GM12892 (cell line): ENCODE data around the gene CDO1.
"Not testable (repeated sequence)": the region's sequence is repeated elsewhere in the genome, so short reads cannot be mapped to it uniquely, and the experiment has no call there.

Experiments used
- DNase-seq: peaks from one replicate; pipeline ENCODE4 v3.0.0; 2011; ENCODE audit not compliant: insufficient read length
- FAIRE-seq: peaks from 2 replicates; lab custom pipeline; 2011; peaks lifted over from hg19 to GRCh38; lab: Jason Lieb, UNC
- POLR2A ChIP-seq: IDR thresholded peaks from 2 replicates; pipeline ENCODE4 v1.6.1; 2011; ENCODE audit warnings: low read depth, low read length, control low read depth
- POLR2AphosphoS5 ChIP-seq: IDR thresholded peaks from 2 replicates; pipeline ENCODE4 v1.6.1; 2011; ENCODE audit warnings: low read depth, low read length, control low read depth
- TAF1 ChIP-seq: IDR thresholded peaks from 2 replicates; pipeline ENCODE4 v1.6.1; 2011; ENCODE audit warnings: low read depth, mild to moderate bottlenecking, control low read depth, low read length, borderline replicate concordance

Gene CDO1

DNA sequence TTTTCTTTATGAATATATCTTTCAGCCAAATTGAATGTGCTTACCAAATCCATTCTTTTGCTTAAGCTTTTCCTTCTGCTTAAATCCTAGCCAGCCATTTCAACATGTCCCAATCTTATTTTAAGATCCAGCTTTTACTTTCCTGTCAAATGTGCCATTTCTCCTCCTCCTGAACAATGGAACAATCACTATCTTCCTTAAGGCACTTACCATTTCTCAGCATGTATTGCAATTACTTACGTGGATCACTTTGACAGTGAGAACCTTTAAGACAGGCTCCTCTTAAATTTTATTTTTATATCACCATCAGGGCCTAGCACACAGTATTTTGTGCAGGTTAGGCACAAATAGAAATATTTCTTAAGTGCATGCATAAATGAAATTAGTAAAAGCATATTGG lies 4.4 kb upstream of the CDO1 start:
- TF ChIP-seq POLR2A (no peak), TAF1 (no peak), POLR2AphosphoS5 (no peak)
- FAIRE-seq = no peak

GRCh38 chr5:115818821-115819220 lies 2.4 kb upstream of the CDO1 start:
- no peak for FAIRE-seq
- no peak for TF ChIP-seq TAF1
- TF ChIP-seq POLR2AphosphoS5 = no peak
- TF ChIP-seq POLR2A = no peak
- DNase-seq = no peak

More for the DNA sequence above, 4.4 kb upstream of the CDO1 start:
- DNase-seq = no peak

GRCh38 chr5:115817386-115817785 lies 927 bp upstream of the CDO1 start:
- DNase-seq = no peak
- TF ChIP-seq POLR2A = no peak
- no peak for TF ChIP-seq POLR2AphosphoS5
- no peak for TF ChIP-seq TAF1
- FAIRE-seq = no peak

DNA sequence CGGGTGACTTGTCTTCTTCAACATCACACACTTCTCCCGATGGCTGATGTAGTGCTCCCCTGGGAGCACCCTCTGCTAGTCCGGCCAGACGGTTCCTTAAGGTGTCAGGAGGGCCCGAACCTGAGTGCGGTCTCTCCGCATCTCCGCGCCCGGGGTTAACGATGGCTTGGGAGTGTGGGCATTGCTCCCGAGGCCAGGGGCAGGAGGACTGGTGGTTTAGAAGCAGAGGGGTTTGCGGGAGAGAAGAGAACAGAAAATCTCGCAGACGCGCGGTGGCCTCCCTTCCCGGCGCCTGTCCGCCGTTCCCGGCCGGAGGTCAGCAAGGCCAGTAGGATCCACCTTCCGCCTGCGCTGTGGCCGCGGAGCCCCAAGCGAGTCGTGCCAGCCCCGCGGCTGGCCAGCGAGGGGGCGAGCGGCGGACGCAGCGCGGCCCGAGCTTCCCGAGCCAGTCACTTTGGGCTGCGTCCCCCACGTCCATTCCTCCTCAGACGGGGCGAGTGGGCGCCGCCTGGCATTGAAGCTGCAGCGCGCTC lies 700 bp downstream of the CDO1 start:
- TF ChIP-seq TAF1 (no peak), POLR2AphosphoS5 (no peak), POLR2A (no peak)
- no peak for DNase-seq
- FAIRE-seq = no peak

GRCh38 chr5:115815006-115815692 lies 1.3 kb downstream of the CDO1 start:
- DNase-seq = no peak
- no peak for TF ChIP-seq TAF1
- TF ChIP-seq POLR2AphosphoS5 = no peak
- TF ChIP-seq POLR2A = no peak
- no peak for FAIRE-seq

DNA sequence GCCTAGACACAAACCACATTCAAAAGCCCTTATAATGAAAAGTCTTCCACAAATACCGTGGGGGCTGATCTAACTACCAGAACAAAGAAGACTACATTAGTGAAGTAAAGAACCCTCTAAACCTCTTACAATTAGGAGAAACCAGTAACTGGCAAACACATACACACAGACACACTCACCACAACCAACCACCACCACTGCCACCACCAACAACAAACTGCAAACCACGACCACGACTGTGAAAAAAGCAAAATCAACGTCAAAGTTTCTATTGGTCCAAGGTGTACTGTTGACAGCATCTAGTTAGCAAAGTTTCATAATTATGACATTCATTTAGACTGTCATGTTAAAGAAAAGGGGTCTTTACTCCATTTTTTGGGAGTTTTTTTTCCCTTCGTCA lies 2.7 kb downstream of the CDO1 start:
- FAIRE-seq (no peak), DNase-seq (no peak)
- TF ChIP-seq POLR2A = no peak
- TF ChIP-seq POLR2AphosphoS5 = no peak
- no peak for TF ChIP-seq TAF1

DNA sequence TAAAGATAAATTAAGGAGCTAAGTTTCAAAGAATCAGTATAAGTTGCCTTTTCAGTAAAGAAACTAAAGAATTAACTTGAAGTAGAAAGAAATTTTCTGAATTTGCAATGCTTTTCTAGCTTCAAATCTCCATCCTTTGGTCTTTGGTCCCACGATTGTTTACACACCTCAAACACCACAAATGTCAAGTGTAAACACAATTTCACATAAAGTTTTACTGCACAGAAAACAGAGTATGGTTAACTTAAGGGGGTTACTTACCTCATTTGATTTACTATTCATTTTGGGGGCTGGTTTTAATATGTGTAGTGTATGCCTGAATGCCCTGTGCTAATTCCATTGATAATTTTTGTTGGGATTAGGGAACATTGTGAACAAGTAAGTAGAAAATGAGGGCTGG lies 4.1 kb downstream of the CDO1 start:
- FAIRE-seq = no peak
- TF ChIP-seq POLR2AphosphoS5 (no peak), POLR2A (no peak), TAF1 (no peak)
- no peak for DNase-seq

DNA sequence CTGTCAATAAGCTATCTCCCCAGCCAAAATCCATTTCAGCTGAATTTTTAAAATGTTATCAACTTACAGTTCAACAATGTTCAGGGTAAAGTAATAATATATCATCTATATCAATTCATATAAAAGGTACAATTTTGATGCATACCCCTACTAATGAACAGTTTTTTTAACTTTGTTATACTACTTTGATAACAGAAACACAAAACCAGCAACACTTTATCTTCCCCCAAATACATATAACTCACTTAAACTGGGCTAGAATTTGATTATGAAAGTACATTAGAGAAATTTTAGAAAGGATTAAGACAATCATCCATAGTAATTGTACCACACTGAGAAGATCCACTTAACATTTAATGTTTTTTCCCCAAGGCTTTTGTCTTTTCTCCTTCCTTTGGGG lies 5.1 kb downstream of the CDO1 start:
- FAIRE-seq = no peak
- TF ChIP-seq TAF1 = no peak
- DNase-seq = no peak

DNA sequence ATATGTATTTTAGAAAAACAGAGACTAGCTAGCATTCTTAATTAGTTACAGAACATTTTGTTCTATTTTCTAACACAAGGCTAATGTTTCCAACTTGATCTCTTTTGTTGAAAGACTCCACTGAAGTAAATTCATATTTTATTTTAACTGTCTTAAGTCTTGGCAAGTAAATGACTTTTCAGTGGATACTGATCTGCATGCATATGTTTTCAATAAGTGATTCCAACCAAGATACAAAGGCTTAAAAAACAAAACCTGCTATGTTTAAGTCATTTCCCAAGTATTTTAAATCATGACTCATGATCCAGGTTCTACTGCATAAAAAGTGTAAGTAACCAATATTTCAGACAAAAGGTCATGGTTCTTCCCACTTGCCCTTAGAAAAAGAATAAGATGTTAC lies 5.7 kb downstream of the CDO1 start:
- no peak for DNase-seq
- no peak for FAIRE-seq
- no peak for TF ChIP-seq TAF1
- TF ChIP-seq POLR2A = no peak
- TF ChIP-seq POLR2AphosphoS5 = no peak

GRCh38 chr5:115809946-115810345 lies 6.5 kb downstream of the CDO1 start:
- DNase-seq = no peak
- TF ChIP-seq POLR2AphosphoS5 (no peak), POLR2A (no peak), TAF1 (no peak)
- no peak for FAIRE-seq

- not testable (repeated sequence) for DNase-seq, FAIRE-seq
Measured at GRCh38 chr5:115808066-115808465, 8.4 kb downstream of the CDO1 start.

- DNase-seq (no peak), FAIRE-seq (no peak)
- TF ChIP-seq POLR2AphosphoS5 = no peak
- no peak for TF ChIP-seq POLR2A
- TF ChIP-seq TAF1 = no peak
Measured at GRCh38 chr5:115807654-115808052, 8.8 kb downstream of the CDO1 start.
